ENCODE data around the gene ASGR2. TPM values are rescaled to one million over a fixed set of nuclear protein-coding genes. Genes with fewer than 3 reads are reported as not detected.

The ASGR2 gene
- total and polyA plus RNA-seq, 2 of the 13 experiments (the other 11 are each of a cell fraction or from before 2014, with no cell fraction given): 320 to 754 TPM

DNA sequence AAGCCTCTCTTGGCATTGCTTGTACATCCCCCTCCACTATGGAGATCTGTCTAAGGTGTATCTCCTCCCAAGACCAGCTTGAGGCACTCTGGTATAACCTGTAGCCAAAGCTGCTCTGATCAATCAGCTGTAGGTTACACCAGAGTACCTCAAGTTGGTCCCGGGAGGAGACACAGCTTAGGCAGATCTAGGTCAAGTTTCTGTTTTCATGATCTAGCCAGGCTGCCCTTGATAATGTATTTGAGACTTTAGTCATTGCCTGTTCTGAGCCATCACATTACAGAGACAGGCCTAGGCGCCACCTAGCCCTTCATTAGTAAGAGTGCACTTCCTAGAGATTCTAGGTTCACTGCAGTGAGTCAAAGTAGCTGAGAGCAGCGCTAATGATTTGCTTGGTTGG is 33.1 kb upstream of the ASGR2 start (continued):
- no peak for TF ChIP-seq ZNF780A (CRISPR knock-in tag; IDR thresholded peaks at IDR 0.05)

DNA sequence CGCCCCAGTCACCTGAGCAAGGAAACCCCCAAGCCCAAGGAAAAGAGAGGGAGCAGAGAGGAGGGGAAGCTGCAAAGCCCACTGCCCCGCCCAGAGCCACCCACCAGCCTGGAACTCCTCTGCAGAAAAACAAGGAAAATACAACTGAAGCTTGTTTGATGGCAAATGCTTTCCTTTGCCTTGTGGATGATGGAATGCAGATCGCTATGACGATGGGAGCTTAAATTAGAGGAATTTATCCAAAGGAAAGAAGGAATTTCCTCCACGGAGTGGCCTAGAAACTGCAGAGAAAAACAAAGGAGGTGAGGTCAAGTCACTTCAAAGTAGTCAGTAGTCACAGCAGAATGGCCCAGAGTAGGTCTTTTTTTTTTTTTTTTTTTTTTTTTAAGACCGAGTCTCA is 31.5 kb upstream of the ASGR2 start:
- Histone ChIP-seq H3K27ac (ENCODE audit: extremely low read length, insufficient read depth, low read length) (no peak overlapping the region), H3K36me3 (replicated peaks in 1 of 2; ENCODE audit: control insufficient read depth in 1 of 2, insufficient read depth in 2 of 2, low read length in 2 of 2) (no peaks in the 10 kb centered on the region), H4K20me1 (ENCODE audit: insufficient read depth, low read length) (no peaks in the 10 kb centered on the region), H3K9me3 (ENCODE audit: low read length) (no peaks in the 10 kb centered on the region), H3K4me1 (ENCODE audit: insufficient read depth, low read length) (peaks cover 30% of the 10 kb centered on the region), H3K4me2 (ENCODE audit: low read depth, low read length) (no peak overlapping the region), H3K4me3 (replicated peaks in 1 of 3; ENCODE audit: insufficient read depth in 1 of 3, low read depth in 2 of 3, low read length in 3 of 3) (no peak overlapping the region), H3K27me3 (ENCODE audit: control insufficient read depth in 1 of 2, insufficient read depth in 2 of 2, low read length in 2 of 2) (no peaks in the 10 kb centered on the region; a peak in 1 of 5 replicates), H3K79me2 (ENCODE audit: insufficient read depth, low read length) (no peaks in the 10 kb centered on the region), H2AFZ (ENCODE audit: low read length) (no peak overlapping the region), H3K9ac (ENCODE audit: insufficient read depth, low read depth, low read length) (no peak overlapping the region)
- no peak for FAIRE-seq
- POLR2A ChIA-PET: interaction anchor here (0.6 kb wide), 1 partner anchor 158 kb away, joined by 4 read pairs; no protein-coding TSS in a partner anchor
- in situ Hi-C loops (cut with HindIII; ENCODE audit: extremely low pct_ligation_motif_present, low pct_unique_long_range_greater_than_20kb) (no loop called here), intact Hi-C loops (cut with micrococcal nuclease; ENCODE audit: unreplicated experiment) (no loop called here)
- WGBS (ENCODE audit: low lambda C conversion rate): 53% methylated on average over 6 of the region's 6 CpGs
- no TSS peak for BruUV-seq (replicated peaks)
- TF ChIP-seq KLF15 (CRISPR knock-in tag; IDR thresholded peaks at IDR 0.05; ENCODE audit: borderline replicate concordance) (no peak), ZSCAN29 (CRISPR knock-in tag; conservative IDR thresholded peaks at IDR 0.05) (no peak), ZFP41 (CRISPR knock-in tag; IDR thresholded peaks at IDR 0.05; ENCODE audit: borderline replicate concordance) (no peak)
- no peak for ATAC-seq
- CTCF ChIA-PET (ENCODE audit: low intra/inter-chr PET ratio, low total read pairs): interaction anchor here (2.1 kb wide), 1 partner anchor 10 kb away, joined by 5 read pairs; no protein-coding TSS in a partner anchor
- DNase-seq (ENCODE audit: low spot score): no peak

DNA sequence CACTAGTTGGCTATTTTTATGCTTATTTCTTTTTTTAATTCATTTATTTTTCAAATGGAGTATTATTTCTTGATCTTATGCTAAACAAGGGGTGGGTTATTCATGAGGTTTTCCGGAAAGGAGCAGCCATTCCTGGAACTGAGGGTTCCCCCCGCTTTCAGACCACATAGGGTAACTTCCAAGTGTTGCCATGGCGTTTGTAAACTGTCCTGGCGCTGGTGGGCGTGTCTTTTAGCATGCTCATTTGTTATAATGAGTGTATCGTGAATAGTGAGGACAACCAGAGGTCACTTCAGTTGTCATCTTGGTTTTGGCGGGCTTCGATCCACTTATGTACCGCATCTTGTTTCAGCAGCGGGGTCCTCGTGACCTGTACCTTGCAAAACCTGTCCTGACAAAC is 29.6 kb upstream of the ASGR2 start:
- Histone ChIP-seq H3K4me3 (replicated peaks in 1 of 3; ENCODE audit: insufficient read depth in 1 of 3, low read depth in 2 of 3, low read length in 3 of 3) (no peak overlapping the region), H3K4me2 (ENCODE audit: low read depth, low read length) (no peak overlapping the region), H2AFZ (ENCODE audit: low read length) (no peak overlapping the region), H3K36me3 (replicated peaks in 1 of 2; ENCODE audit: control insufficient read depth in 1 of 2, insufficient read depth in 2 of 2, low read length in 2 of 2) (no peaks in the 10 kb centered on the region), H3K27me3 (ENCODE audit: control insufficient read depth in 1 of 2, insufficient read depth in 2 of 2, low read length in 2 of 2) (no peaks in the 10 kb centered on the region; a peak in 1 of 5 replicates), H3K27ac (ENCODE audit: extremely low read length, insufficient read depth, low read length) (no peak overlapping the region), H3K9me3 (ENCODE audit: low read length) (no peaks in the 10 kb centered on the region), H3K4me1 (ENCODE audit: insufficient read depth, low read length) (peaks cover 33% of the 10 kb centered on the region), H3K9ac (ENCODE audit: insufficient read depth, low read depth, low read length) (no peak overlapping the region), H3K79me2 (ENCODE audit: insufficient read depth, low read length) (no peaks in the 10 kb centered on the region), H4K20me1 (ENCODE audit: insufficient read depth, low read length) (no peaks in the 10 kb centered on the region)
- ChIA-PET CTCF (ENCODE audit: low intra/inter-chr PET ratio, low total read pairs) (no interaction called here), POLR2A (interaction anchor here (1.3 kb wide), 1 partner anchor 21 kb away, joined by 3 read pairs; no protein-coding TSS in a partner anchor)
- DNase-seq (ENCODE audit: low spot score): no peak
- no TSS peak for BruUV-seq (replicated peaks)
- in situ Hi-C loops (cut with HindIII; ENCODE audit: extremely low pct_ligation_motif_present, low pct_unique_long_range_greater_than_20kb) (no loop called here), intact Hi-C loops (cut with micrococcal nuclease; ENCODE audit: unreplicated experiment) (no loop called here)
- FAIRE-seq: no peak
- ATAC-seq: no peak
- WGBS (ENCODE audit: low lambda C conversion rate): 94% methylated on average over 11 of the region's 11 CpGs
- TF ChIP-seq, protein P1, sequence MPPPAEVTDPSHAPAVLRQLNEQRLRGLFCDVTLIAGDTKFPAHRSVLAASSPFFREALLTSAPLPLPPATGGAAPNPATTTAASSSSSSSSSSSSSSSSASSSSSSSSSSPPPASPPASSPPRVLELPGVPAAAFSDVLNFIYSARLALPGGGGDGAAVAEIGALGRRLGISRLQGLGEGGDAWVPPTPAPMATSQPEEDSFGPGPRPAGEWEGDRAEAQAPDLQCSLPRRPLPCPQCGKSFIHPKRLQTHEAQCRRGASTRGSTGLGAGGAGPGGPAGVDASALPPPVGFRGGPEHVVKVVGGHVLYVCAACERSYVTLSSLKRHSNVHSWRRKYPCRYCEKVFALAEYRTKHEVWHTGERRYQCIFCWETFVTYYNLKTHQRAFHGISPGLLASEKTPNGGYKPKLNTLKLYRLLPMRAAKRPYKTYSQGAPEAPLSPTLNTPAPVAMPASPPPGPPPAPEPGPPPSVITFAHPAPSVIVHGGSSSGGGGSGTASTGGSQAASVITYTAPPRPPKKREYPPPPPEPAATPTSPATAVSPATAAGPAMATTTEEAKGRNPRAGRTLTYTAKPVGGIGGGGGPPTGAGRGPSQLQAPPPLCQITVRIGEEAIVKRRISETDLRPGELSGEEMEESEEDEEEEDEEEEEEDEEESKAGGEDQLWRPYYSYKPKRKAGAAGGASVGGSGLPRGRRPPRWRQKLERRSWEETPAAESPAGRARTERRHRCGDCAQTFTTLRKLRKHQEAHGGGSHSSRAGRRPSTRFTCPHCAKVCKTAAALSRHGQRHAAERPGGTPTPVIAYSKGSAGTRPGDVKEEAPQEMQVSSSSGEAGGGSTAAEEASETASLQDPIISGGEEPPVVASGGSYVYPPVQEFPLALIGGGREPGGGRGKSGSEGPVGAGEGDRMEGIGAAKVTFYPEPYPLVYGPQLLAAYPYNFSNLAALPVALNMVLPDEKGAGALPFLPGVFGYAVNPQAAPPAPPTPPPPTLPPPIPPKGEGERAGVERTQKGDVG (CRISPR knock-in tag; IDR thresholded peaks at IDR 0.05; ENCODE audit: borderline replicate concordance): no peak
- TF ChIP-seq MIXL1 (CRISPR knock-in tag; IDR thresholded peaks at IDR 0.05): no peak
- no peak for TF ChIP-seq ZBTB21 (CRISPR knock-in tag; IDR thresholded peaks at IDR 0.05)
- TF ChIP-seq ZNF430 (CRISPR knock-in tag; IDR thresholded peaks at IDR 0.05): no peak
- TF ChIP-seq KMT2A (CRISPR knock-in tag; IDR thresholded peaks at IDR 0.05): no peak
- no peak for TF ChIP-seq CENPT (CRISPR knock-in tag; IDR thresholded peaks at IDR 0.05; ENCODE audit: low read depth)
- TF ChIP-seq, protein P2, sequence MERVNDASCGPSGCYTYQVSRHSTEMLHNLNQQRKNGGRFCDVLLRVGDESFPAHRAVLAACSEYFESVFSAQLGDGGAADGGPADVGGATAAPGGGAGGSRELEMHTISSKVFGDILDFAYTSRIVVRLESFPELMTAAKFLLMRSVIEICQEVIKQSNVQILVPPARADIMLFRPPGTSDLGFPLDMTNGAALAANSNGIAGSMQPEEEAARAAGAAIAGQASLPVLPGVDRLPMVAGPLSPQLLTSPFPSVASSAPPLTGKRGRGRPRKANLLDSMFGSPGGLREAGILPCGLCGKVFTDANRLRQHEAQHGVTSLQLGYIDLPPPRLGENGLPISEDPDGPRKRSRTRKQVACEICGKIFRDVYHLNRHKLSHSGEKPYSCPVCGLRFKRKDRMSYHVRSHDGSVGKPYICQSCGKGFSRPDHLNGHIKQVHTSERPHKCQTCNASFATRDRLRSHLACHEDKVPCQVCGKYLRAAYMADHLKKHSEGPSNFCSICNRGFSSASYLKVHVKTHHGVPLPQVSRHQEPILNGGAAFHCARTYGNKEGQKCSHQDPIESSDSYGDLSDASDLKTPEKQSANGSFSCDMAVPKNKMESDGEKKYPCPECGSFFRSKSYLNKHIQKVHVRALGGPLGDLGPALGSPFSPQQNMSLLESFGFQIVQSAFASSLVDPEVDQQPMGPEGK (CRISPR knock-in tag; IDR thresholded peaks at IDR 0.05): no peak
- TF ChIP-seq ZNF563 (CRISPR knock-in tag; IDR thresholded peaks at IDR 0.05): no peak
- TF ChIP-seq CHCHD3 (CRISPR knock-in tag; IDR thresholded peaks at IDR 0.05): no peak
